SK-N-SH (cell line): Measurements from ENCODE around the gene CDH13. TPM values are rescaled to one million over a fixed set of nuclear protein-coding genes. Genes with fewer than 3 reads are reported as not detected.

Experiments used
- CTCF ChIA-PET: fragments of 300-600, 350-600 bp; formaldehyde crosslinking; extraction: SDS; loops from one replicate; lab custom pipeline; 2021; lab: Yijun Ruan, JAX
- POLR2A ChIA-PET: fragments of 350-600 bp; sonication (Branson Sonifier 250); formaldehyde crosslinking; extraction: SDS; loops from one replicate; lab custom pipeline; 2020; ENCODE audit warnings: antibody characterized with exemption, inconsistent platforms; lab: Yijun Ruan, JAX
- DNase-seq: peaks from one replicate; pipeline ENCODE4 v3.0.0; 2012
- H2AFZ ChIP-seq: fragments of 200-600 bp; sonication (generic); 2 replicates; pipeline ENCODE4 v1.8.1; 2016; ENCODE audit warnings: antibody characterized with exemption, mild to moderate bottlenecking, low read depth
- H3F3A ChIP-seq: fragments of 200-600 bp; sonication (generic); replicated peaks from 2 replicates; pipeline ENCODE3; 2016; ENCODE audit warnings: antibody characterized with exemption, mild to moderate bottlenecking; ENCODE audit not compliant: insufficient read depth
- H3K27ac ChIP-seq, 2 experiments: fragments of 200-500 bp in 1 of 2; fragments of 200-600 bp in 1 of 2; sonication (Bioruptor generic) in 1 of 2; sonication (generic), shearing (Covaris generic) in 1 of 2; 2 replicates each; pipeline versions ENCODE4 v1.5.1 to v1.6.1; 2014 to 2016; ENCODE audit warnings: low read depth in 2 of 2, inconsistent platforms in 1 of 2, low read length in 1 of 2, mild to moderate bottlenecking in 1 of 2, mixed read lengths in 1 of 2
- H3K27me3 ChIP-seq: fragments of 200-600 bp; sonication (generic), shearing (Covaris generic); 2 replicates; pipeline ENCODE4 v1.6.1; 2016; ENCODE audit warnings: mixed run types; ENCODE audit not compliant: insufficient read depth
- H3K36me3 ChIP-seq, 2 experiments: fragments of 200-500 bp in 1 of 2; fragments of 200-600 bp in 1 of 2; sonication (Bioruptor generic) in 1 of 2; sonication (generic) in 1 of 2; replicated peaks in 1 of 2; 2 replicates each; pipeline versions ENCODE3 to v1.5.1; 2014 to 2016; ENCODE audit warnings: low read length in 1 of 2, mild to moderate bottlenecking in 1 of 2; ENCODE audit not compliant: insufficient read depth in 2 of 2, control insufficient read depth in 1 of 2
- H3K4me1 ChIP-seq, 2 experiments: fragments of 200-500 bp in 1 of 2; fragments of 200-600 bp in 1 of 2; sonication (Bioruptor generic) in 1 of 2; sonication (generic), shearing (Covaris generic) in 1 of 2; 2 replicates each; pipeline versions ENCODE4 v1.5.1 to v1.6.1; 2014 to 2016; ENCODE audit warnings: low read depth in 1 of 2, low read length in 1 of 2, mixed run types in 1 of 2; ENCODE audit not compliant: insufficient read depth in 2 of 2, control insufficient read depth in 1 of 2
- H3K4me2 ChIP-seq: fragments of 200-600 bp; sonication (generic), shearing (Covaris generic); 2 replicates; pipeline ENCODE4 v1.6.1; 2017; ENCODE audit warnings: mixed run types
- H3K4me3 ChIP-seq, 2 experiments: fragments of 200-500 bp in 1 of 2; fragments of 200-600 bp in 1 of 2; sonication (Bioruptor generic) in 1 of 2; sonication (generic), shearing (Covaris generic) in 1 of 2; 2 replicates each; pipeline versions ENCODE4 v1.5.1 to v1.8.1; 2014 to 2016; ENCODE audit warnings: low read depth in 2 of 2, inconsistent platforms in 1 of 2, low read length in 1 of 2, mild to moderate bottlenecking in 1 of 2, mixed read lengths in 1 of 2, moderate library complexity in 1 of 2
- H3K79me2 ChIP-seq: fragments of 200-600 bp; sonication (generic); 2 replicates; pipeline ENCODE4 v1.8.1; 2017; ENCODE audit warnings: mild to moderate bottlenecking; ENCODE audit not compliant: insufficient read depth
- H3K9ac ChIP-seq: fragments of 200-600 bp; sonication (generic); 2 replicates; pipeline ENCODE4 v1.6.1; 2017; ENCODE audit warnings: mixed run types
- H3K9me2 ChIP-seq: fragments of 200-600 bp; sonication (generic); 2 replicates; pipeline ENCODE4 v1.6.1; 2017; ENCODE audit warnings: mixed run types
- H3K9me3 ChIP-seq: fragments of 200-600 bp; sonication (generic); 2 replicates; pipeline ENCODE4 v1.6.1; 2017; ENCODE audit warnings: mixed run types, mild to moderate bottlenecking, moderate library complexity
- H4K20me1 ChIP-seq: fragments of 200-600 bp; sonication (generic); 2 replicates; pipeline ENCODE4 v1.6.1; 2017; ENCODE audit warnings: mild to moderate bottlenecking, mixed run types; ENCODE audit not compliant: insufficient read depth
- CHD2 ChIP-seq: fragments of 150-350 bp; IDR thresholded peaks from 2 replicates; pipeline ENCODE4 v1.6.1; 2018; ENCODE audit warnings: low read length; ENCODE audit not compliant: partially characterized antibody
- ELF1 ChIP-seq: IDR thresholded peaks from 2 replicates; pipeline ENCODE4 v1.4.0; 2012
- EP300 ChIP-seq, 2 experiments: IDR thresholded peaks; 2 replicates each; pipeline versions ENCODE4 v1.4.0 to v1.6.1; 2012; ENCODE audit warnings: borderline replicate concordance in 1 of 2, low read depth in 1 of 2, low read length in 1 of 2
- EZH2phosphoT487 ChIP-seq: fragments of 200-600 bp; sonication (generic); IDR thresholded peaks from 2 replicates; pipeline ENCODE4 v1.6.1; 2017; ENCODE audit warnings: low read depth, mixed run types, mild to moderate bottlenecking, antibody characterized with exemption, moderate library complexity, borderline replicate concordance
- FOSL2 ChIP-seq: IDR thresholded peaks from 2 replicates; pipeline ENCODE4 v1.4.0; 2012; ENCODE audit warnings: low read depth, mild to moderate bottlenecking, moderate library complexity, borderline replicate concordance
- GABPA ChIP-seq: IDR thresholded peaks from 2 replicates; pipeline ENCODE4 v1.4.0; 2012; ENCODE audit warnings: low read depth, mild to moderate bottlenecking
- IRF3 ChIP-seq: fragments of 150-350 bp; IDR thresholded peaks from 2 replicates; pipeline ENCODE4 v1.6.1; 2016; ENCODE audit warnings: mild to moderate bottlenecking, low read depth, low read length
- JUND ChIP-seq: IDR thresholded peaks from 2 replicates; pipeline ENCODE4 v1.4.0; 2012
- MXI1 ChIP-seq: IDR thresholded peaks from 2 replicates; pipeline ENCODE4 v1.6.1; 2012; ENCODE audit warnings: mild to moderate bottlenecking, low read depth, low read length, improper control_type of control experiment
- PBX3 ChIP-seq: IDR thresholded peaks from 2 replicates; pipeline ENCODE4; 2012
- POLR2AphosphoS5 ChIP-seq: IDR thresholded peaks from 2 replicates; pipeline ENCODE4 v1.6.1; 2012; ENCODE audit warnings: low read depth, low read length
- RCOR1 ChIP-seq: fragments of 150-350 bp; IDR thresholded peaks from 2 replicates; pipeline ENCODE4 v1.6.1; 2017; ENCODE audit warnings: antibody characterized with exemption, low read length
- RFX5 ChIP-seq: IDR thresholded peaks from 2 replicates; pipeline ENCODE4 v1.6.1; 2012; ENCODE audit warnings: mild to moderate bottlenecking, improper control_type of control experiment, low read length
- RXRA ChIP-seq: IDR thresholded peaks from 2 replicates; pipeline ENCODE4 v1.4.0; 2012; ENCODE audit warnings: low read depth, mild to moderate bottlenecking, borderline replicate concordance
- SIN3A ChIP-seq: IDR thresholded peaks from 2 replicates; pipeline ENCODE4 v1.6.1; 2012; ENCODE audit warnings: low read depth, mild to moderate bottlenecking, low read length, moderate library complexity, borderline replicate concordance
- SMC3 ChIP-seq: IDR thresholded peaks from 2 replicates; pipeline ENCODE4 v1.6.1; 2012; ENCODE audit warnings: low read depth, low read length, improper control_type of control experiment
- TAF1 ChIP-seq: IDR thresholded peaks from 2 replicates; pipeline ENCODE4 v1.6.1; 2012; ENCODE audit warnings: low read depth, mild to moderate bottlenecking, low read length, moderate library complexity, borderline replicate concordance
- TCF12 ChIP-seq: IDR thresholded peaks from 2 replicates; pipeline ENCODE4 v1.4.0; 2012
- TEAD4 ChIP-seq: IDR thresholded peaks from 2 replicates; pipeline ENCODE4 v1.4.0; 2012; ENCODE audit warnings: mild to moderate bottlenecking, borderline replicate concordance; ENCODE audit not compliant: insufficient read depth
- YY1 ChIP-seq: IDR thresholded peaks from 2 replicates; pipeline ENCODE4 v1.4.0; 2012; ENCODE audit warnings: low read depth, mild to moderate bottlenecking
- ZBTB33 ChIP-seq: IDR thresholded peaks from 2 replicates; pipeline ENCODE4 v1.4.0; 2012; ENCODE audit warnings: low read depth, borderline replicate concordance
- WGBS: methylation state at CpG from one replicate; pipeline ENCODE4 v1.1.6; 2017; ENCODE audit warnings: low lambda C conversion rate; 5-methylcytosine and 5-hydroxymethylcytosine counted together
- polyA plus RNA-seq, 3 experiments: library from polyadenylated mRNA; depleted of rRNA; stranded (reverse); fragments of >200 nt; gene quantifications; 2 replicates each; pipeline ENCODE4 v1.2.3, GENCODE V29; 2012
- TF ChIP-seq, protein P1 (sequence below): fragments of 150-350 bp; IDR thresholded peaks from 2 replicates; pipeline ENCODE4 v1.6.1; 2017; ENCODE audit warnings: antibody characterized with exemption, low read length, low read depth, borderline replicate concordance
- TF ChIP-seq, protein P2 (sequence below): IDR thresholded peaks from 2 replicates; pipeline ENCODE4 v1.6.1; 2012; ENCODE audit warnings: mild to moderate bottlenecking, low read depth, low read length, moderate library complexity
- TF ChIP-seq, protein P3 (sequence below): IDR thresholded peaks from 2 replicates; pipeline ENCODE4 v1.4.0; 2012; ENCODE audit warnings: low read depth

The CDH13 gene
- polyA plus RNA-seq, 1 of the 3 experiments (the other 2 are of a cell fraction) = 93.0 TPM

DNA sequence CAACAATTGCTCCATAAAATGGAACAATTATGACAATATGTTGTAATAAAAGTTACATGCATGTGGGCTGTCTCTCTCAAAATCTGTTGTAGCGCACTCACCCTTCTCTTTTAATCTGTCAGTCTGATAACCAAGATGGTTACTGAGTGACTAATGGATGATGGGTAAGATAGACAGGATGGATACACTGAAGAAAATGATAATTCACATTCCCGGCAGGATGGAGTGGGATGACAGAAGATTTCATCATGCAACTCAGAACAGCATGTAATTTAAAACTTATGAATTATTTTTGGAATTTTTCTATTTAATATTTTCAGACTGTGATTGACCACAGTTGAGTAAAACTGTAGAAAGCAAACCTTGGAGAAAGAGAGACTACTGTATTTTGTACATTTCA is 30.5 kb downstream of the CDH13 start:
- Histone ChIP-seq H3K27me3 (no peaks in the 10 kb centered on the region), H3K9me3 (no peaks in the 10 kb centered on the region), H2AFZ (no peak overlapping the region), H3K4me3 (no peak overlapping the region), H3K9ac (peak overlapping the region; percentile 38; the same call in 1 of the 2 replicates), H3K9me2 (no peaks in the 10 kb centered on the region), H3K27ac (peak overlapping the region in 1 of 2 experiments; percentile 96; a peak in 3 of 4 replicates), H3K4me2 (0 out of 2 replicates have a peak overlapping the region, but pooled peaks have one; percentile 29), H3K79me2 (peaks cover 54% of the 10 kb centered on the region), H3F3A (peaks cover 54% of the 10 kb centered on the region), H4K20me1 (no peaks in the 10 kb centered on the region), H3K4me1 (peaks cover 7 to 62% of the 10 kb centered on the region in 2 experiments), H3K36me3 (no peaks in the 10 kb centered on the region)
- 13% methylated on average over 2 of the region's 2 CpGs for WGBS
- ChIA-PET POLR2A (no interaction called here), CTCF (interaction anchor here (1.7 kb wide), 1 partner anchor 17 kb away, joined by 4 read pairs; no protein-coding TSS in a partner anchor)
- TF ChIP-seq JUND (peak; percentile 47), EP300 (IDR thresholded peaks at IDR 0.05; ENCODE audit: borderline replicate concordance in 1 of 2, low read depth in 1 of 2, low read length in 1 of 2) (peak in 1 of 2 experiments; percentile 57; a peak in 1 of 4 replicates), IRF3 (no peak), TAF1 (no peak), RXRA (no peak), ELF1 (no peak), TCF12 (peak; percentile 58; the same call in 1 of the 2 replicates), RCOR1 (no peak), MXI1 (no peak), TEAD4 (0 out of 2 replicates have a peak, but pooled peaks have one; percentile 25), ZBTB33 (no peak), CHD2 (no peak), SMC3 (no peak), PBX3 (peak; percentile 90), YY1 (no peak), SIN3A (0 out of 2 replicates have a peak, but pooled peaks have one; percentile 23), FOSL2 (peak; percentile 14; the same call in 1 of the 2 replicates), GABPA (no peak), EZH2phosphoT487 (no peak), POLR2AphosphoS5 (peak; percentile 25; the same call in 1 of the 2 replicates), RFX5 (no peak)
- TF ChIP-seq, protein P1, sequence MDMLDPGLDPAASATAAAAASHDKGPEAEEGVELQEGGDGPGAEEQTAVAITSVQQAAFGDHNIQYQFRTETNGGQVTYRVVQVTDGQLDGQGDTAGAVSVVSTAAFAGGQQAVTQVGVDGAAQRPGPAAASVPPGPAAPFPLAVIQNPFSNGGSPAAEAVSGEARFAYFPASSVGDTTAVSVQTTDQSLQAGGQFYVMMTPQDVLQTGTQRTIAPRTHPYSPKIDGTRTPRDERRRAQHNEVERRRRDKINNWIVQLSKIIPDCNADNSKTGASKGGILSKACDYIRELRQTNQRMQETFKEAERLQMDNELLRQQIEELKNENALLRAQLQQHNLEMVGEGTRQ = no peak
- TF ChIP-seq, protein P2, sequence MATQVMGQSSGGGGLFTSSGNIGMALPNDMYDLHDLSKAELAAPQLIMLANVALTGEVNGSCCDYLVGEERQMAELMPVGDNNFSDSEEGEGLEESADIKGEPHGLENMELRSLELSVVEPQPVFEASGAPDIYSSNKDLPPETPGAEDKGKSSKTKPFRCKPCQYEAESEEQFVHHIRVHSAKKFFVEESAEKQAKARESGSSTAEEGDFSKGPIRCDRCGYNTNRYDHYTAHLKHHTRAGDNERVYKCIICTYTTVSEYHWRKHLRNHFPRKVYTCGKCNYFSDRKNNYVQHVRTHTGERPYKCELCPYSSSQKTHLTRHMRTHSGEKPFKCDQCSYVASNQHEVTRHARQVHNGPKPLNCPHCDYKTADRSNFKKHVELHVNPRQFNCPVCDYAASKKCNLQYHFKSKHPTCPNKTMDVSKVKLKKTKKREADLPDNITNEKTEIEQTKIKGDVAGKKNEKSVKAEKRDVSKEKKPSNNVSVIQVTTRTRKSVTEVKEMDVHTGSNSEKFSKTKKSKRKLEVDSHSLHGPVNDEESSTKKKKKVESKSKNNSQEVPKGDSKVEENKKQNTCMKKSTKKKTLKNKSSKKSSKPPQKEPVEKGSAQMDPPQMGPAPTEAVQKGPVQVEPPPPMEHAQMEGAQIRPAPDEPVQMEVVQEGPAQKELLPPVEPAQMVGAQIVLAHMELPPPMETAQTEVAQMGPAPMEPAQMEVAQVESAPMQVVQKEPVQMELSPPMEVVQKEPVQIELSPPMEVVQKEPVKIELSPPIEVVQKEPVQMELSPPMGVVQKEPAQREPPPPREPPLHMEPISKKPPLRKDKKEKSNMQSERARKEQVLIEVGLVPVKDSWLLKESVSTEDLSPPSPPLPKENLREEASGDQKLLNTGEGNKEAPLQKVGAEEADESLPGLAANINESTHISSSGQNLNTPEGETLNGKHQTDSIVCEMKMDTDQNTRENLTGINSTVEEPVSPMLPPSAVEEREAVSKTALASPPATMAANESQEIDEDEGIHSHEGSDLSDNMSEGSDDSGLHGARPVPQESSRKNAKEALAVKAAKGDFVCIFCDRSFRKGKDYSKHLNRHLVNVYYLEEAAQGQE = no peak
- TF ChIP-seq, protein P3, sequence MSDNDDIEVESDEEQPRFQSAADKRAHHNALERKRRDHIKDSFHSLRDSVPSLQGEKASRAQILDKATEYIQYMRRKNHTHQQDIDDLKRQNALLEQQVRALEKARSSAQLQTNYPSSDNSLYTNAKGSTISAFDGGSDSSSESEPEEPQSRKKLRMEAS = 0 out of 2 replicates have a peak, but pooled peaks have one; percentile 38
- no peak for DNase-seq
